IMR-90 (cell line): ENCODE results near the gene ZNRF3. TPM values are rescaled to one million over a fixed set of nuclear protein-coding genes. Genes with fewer than 3 reads are reported as not detected.

Source experiments
- ATAC-seq: fragments of 200-7000 bp; cut with Tn5 transposase; 2 replicates; pipeline ENCODE4 v1.9.1; 2020; ENCODE audit warnings: low read depth, mild to moderate bottlenecking, moderate library complexity
- BruUV-seq: library from RNA; stranded (reverse); fragments of 400-500 nt; replicated peaks from 2 replicates; lab custom pipeline; 2021; lab: Mats Ljungman, UMichigan
- CTCF ChIA-PET: fragments of 300-600 bp; formaldehyde crosslinking; extraction: SDS; loops from one replicate; lab custom pipeline; 2021; ENCODE audit warnings: antibody characterized with exemption; lab: Yijun Ruan, JAX
- POLR2A ChIA-PET: fragments of 300-600 bp; sonication (Branson Sonifier 250); formaldehyde crosslinking; loops from one replicate; lab custom pipeline; 2022; ENCODE audit warnings: antibody characterized with exemption; ENCODE audit not compliant: unreplicated experiment; lab: Charles Lee
- DNase-seq: peaks from one replicate; pipeline ENCODE4 v3.0.0; 2013
- H2AFZ ChIP-seq: replicated peaks from 2 replicates; pipeline ENCODE3; 2013; ENCODE audit warnings: low read length, mild to moderate bottlenecking; ENCODE audit not compliant: poor library complexity
- H2AK5ac ChIP-seq: 2 replicates; pipeline ENCODE4 v1.6.1; 2013; ENCODE audit warnings: low read depth, low read length, inconsistent platforms
- H2AK9ac ChIP-seq: replicated peaks from 2 replicates; pipeline ENCODE3; 2013; ENCODE audit warnings: mild to moderate bottlenecking, low read depth, low read length, moderate library complexity; ENCODE audit not compliant: poor library complexity
- H2BK120ac ChIP-seq: 2 replicates; pipeline ENCODE4 v1.6.1; 2013; ENCODE audit warnings: low read depth, low read length, inconsistent platforms
- H2BK15ac ChIP-seq: 3 replicates; pipeline ENCODE4 v1.6.1; 2013; ENCODE audit warnings: low read depth, low read length, inconsistent platforms
- H2BK20ac ChIP-seq: 2 replicates; pipeline ENCODE4 v1.6.1; 2013; ENCODE audit warnings: low read depth, mild to moderate bottlenecking, inconsistent platforms, low read length, moderate library complexity
- H2BK5ac ChIP-seq: 2 replicates; pipeline ENCODE4 v1.6.1; 2013; ENCODE audit warnings: mild to moderate bottlenecking, low read depth, low read length, inconsistent platforms; ENCODE audit not compliant: poor library complexity, severe bottlenecking
- H3K14ac ChIP-seq: replicated peaks from 2 replicates; pipeline ENCODE4 v1.6.1; 2013; ENCODE audit warnings: low read depth, low read length, inconsistent platforms
- H3K18ac ChIP-seq: 2 replicates; pipeline ENCODE4 v1.6.1; 2013; ENCODE audit warnings: low read depth, low read length, control low read depth
- H3K23ac ChIP-seq: 2 replicates; pipeline ENCODE4 v1.6.1; 2013; ENCODE audit warnings: low read depth, low read length, inconsistent platforms
- H3K27ac ChIP-seq: 2 replicates; pipeline ENCODE4 v1.5.1; 2013; ENCODE audit warnings: mild to moderate bottlenecking, control low read depth, low read length; ENCODE audit not compliant: insufficient read depth
- H3K27me3 ChIP-seq: 2 replicates; pipeline ENCODE4 v1.6.1; 2013; ENCODE audit warnings: low read length; ENCODE audit not compliant: control insufficient read depth, insufficient read depth
- H3K36me3 ChIP-seq: 2 replicates; pipeline ENCODE4 v1.6.1; 2013; ENCODE audit warnings: low read length, mixed read lengths; ENCODE audit not compliant: control insufficient read depth, insufficient read depth
- H3K4ac ChIP-seq: 2 replicates; pipeline ENCODE4 v1.6.1; 2013; ENCODE audit warnings: low read depth, low read length, inconsistent platforms
- H3K4me1 ChIP-seq: 2 replicates; pipeline ENCODE4 v1.6.1; 2013; ENCODE audit warnings: low read length, mixed read lengths; ENCODE audit not compliant: control insufficient read depth, insufficient read depth
- H3K4me2 ChIP-seq: 2 replicates; pipeline ENCODE4 v1.6.1; 2013; ENCODE audit warnings: low read depth, mild to moderate bottlenecking, control low read depth, low read length, moderate library complexity
- H3K4me3 ChIP-seq: 2 replicates; pipeline ENCODE4 v1.5.1; 2013; ENCODE audit warnings: low read depth, mild to moderate bottlenecking, control low read depth, low read length, moderate library complexity; ENCODE audit not compliant: insufficient read depth
- H3K56ac ChIP-seq: 2 replicates; pipeline ENCODE4 v1.6.1; 2013; ENCODE audit warnings: low read length, inconsistent platforms; ENCODE audit not compliant: insufficient read depth; ENCODE audit errors: extremely low read depth
- H3K79me1 ChIP-seq, 2 experiments: 2 replicates each; pipeline ENCODE4 v1.6.1; 2013; ENCODE audit warnings: low read length in 2 of 2, inconsistent platforms in 1 of 2, low read depth in 1 of 2
- H3K9ac ChIP-seq: 2 replicates; pipeline ENCODE4 v1.6.1; 2013; ENCODE audit warnings: low read depth, low read length, control low read depth
- H3K9me1 ChIP-seq: 2 replicates; pipeline ENCODE4 v1.6.1; 2013; ENCODE audit warnings: low read length, inconsistent platforms; ENCODE audit not compliant: insufficient read depth
- H3K9me3 ChIP-seq: 2 replicates; pipeline ENCODE4 v1.6.1; 2013; ENCODE audit warnings: low read length; ENCODE audit not compliant: control insufficient read depth, insufficient read depth
- H4K20me1 ChIP-seq: 2 replicates; pipeline ENCODE4 v1.6.1; 2013; ENCODE audit warnings: low read length, inconsistent platforms; ENCODE audit not compliant: insufficient read depth
- H4K5ac ChIP-seq: 2 replicates; pipeline ENCODE4 v1.6.1; 2013; ENCODE audit warnings: mild to moderate bottlenecking, low read depth, low read length, control low read depth
- H4K8ac ChIP-seq, 2 experiments: 2 replicates each; pipeline ENCODE4 v1.6.1; 2013; ENCODE audit warnings: low read depth in 2 of 2, low read length in 2 of 2, control low read depth in 1 of 2, inconsistent platforms in 1 of 2
- H4K91ac ChIP-seq: 2 replicates; pipeline ENCODE4 v1.6.1; 2013; ENCODE audit warnings: low read depth, low read length, inconsistent platforms; ENCODE audit not compliant: insufficient read depth
- BHLHE40 ChIP-seq: fragments of 150-350 bp; IDR thresholded peaks from 2 replicates; pipeline ENCODE4 v1.6.1; 2016; ENCODE audit warnings: mild to moderate bottlenecking, low read depth, low read length
- CEBPB ChIP-seq: IDR thresholded peaks from 2 replicates; pipeline ENCODE4 v1.6.1; 2012; ENCODE audit warnings: low read depth, low read length, improper control_type of control experiment
- CHD1 ChIP-seq: IDR thresholded peaks from 2 replicates; pipeline ENCODE4 v1.6.1; 2012; ENCODE audit warnings: low read depth, low read length, improper control_type of control experiment
- CTCF ChIP-seq: conservative IDR thresholded peaks from 2 replicates; pipeline ENCODE4 v1.5.1; 2012; ENCODE audit warnings: mild to moderate bottlenecking, low read depth, low read length, improper control_type of control experiment
- ELK1 ChIP-seq: fragments of 150-350 bp; IDR thresholded peaks from 2 replicates; pipeline ENCODE4 v1.6.1; 2016; ENCODE audit warnings: low read depth, mild to moderate bottlenecking, low read length, moderate library complexity, borderline replicate concordance
- FOS ChIP-seq: fragments of 150-350 bp; IDR thresholded peaks from 2 replicates; pipeline ENCODE4 v1.6.1; 2016; ENCODE audit warnings: low read depth, low read length
- MAFK ChIP-seq: IDR thresholded peaks from 2 replicates; pipeline ENCODE4 v1.6.1; 2012; ENCODE audit warnings: low read depth, low read length, improper control_type of control experiment
- MAZ ChIP-seq: IDR thresholded peaks from 2 replicates; pipeline ENCODE4 v1.6.1; 2012; ENCODE audit warnings: low read depth, mild to moderate bottlenecking, low read length, improper control_type of control experiment, moderate library complexity, borderline replicate concordance
- MXI1 ChIP-seq: IDR thresholded peaks from 2 replicates; pipeline ENCODE4 v1.6.1; 2012; ENCODE audit warnings: low read depth, mild to moderate bottlenecking, low read length, moderate library complexity, borderline replicate concordance
- NFE2L2 ChIP-seq: fragments of 150-350 bp; IDR thresholded peaks from 2 replicates; pipeline ENCODE4 v1.6.1; 2016; ENCODE audit warnings: low read depth, mild to moderate bottlenecking, low read length
- POLR2A ChIP-seq: IDR thresholded peaks from 2 replicates; pipeline ENCODE4 v1.6.1; 2012; ENCODE audit warnings: mild to moderate bottlenecking, low read depth, low read length
- RAD21 ChIP-seq: IDR thresholded peaks from 2 replicates; pipeline ENCODE4 v1.6.1; 2012; ENCODE audit warnings: low read length, improper control_type of control experiment
- RCOR1 ChIP-seq: IDR thresholded peaks from 2 replicates; pipeline ENCODE4 v1.6.1; 2012; ENCODE audit warnings: mild to moderate bottlenecking, low read length, improper control_type of control experiment; ENCODE audit not compliant: insufficient replicate concordance
- RFX5 ChIP-seq: IDR thresholded peaks from 2 replicates; pipeline ENCODE4 v1.8.0; 2012; ENCODE audit warnings: low read depth, mild to moderate bottlenecking, low read length, moderate library complexity
- SMC3 ChIP-seq: fragments of 150-350 bp; IDR thresholded peaks from 2 replicates; pipeline ENCODE4 v1.6.1; 2016; ENCODE audit warnings: low read depth, mild to moderate bottlenecking, antibody characterized with exemption, low read length, moderate library complexity
- USF2 ChIP-seq: fragments of 150-350 bp; IDR thresholded peaks from 2 replicates; pipeline ENCODE4 v1.6.1; 2017; ENCODE audit warnings: mild to moderate bottlenecking, antibody characterized with exemption, low read length, low read depth
- WGBS, 2 experiments: methylation state at CpG; one replicate each; pipeline versions ENCODE4 v1.1.5 to v1.1.7; 2013; ENCODE audit warnings: missing lambda C conversion rate in 2 of 2; ENCODE audit not compliant: insufficient read length in 1 of 2; ENCODE audit errors: extremely low coverage in 2 of 2; 5-methylcytosine and 5-hydroxymethylcytosine counted together
- dilution Hi-C: fragments of 300-500 bp; cut with HindIII; formaldehyde crosslinking; loops from one replicate; pipeline ENCODE4 v1.14.3; 2018; ENCODE audit warnings: low sequenced_read_pairs; ENCODE audit not compliant: unreplicated experiment
- in situ Hi-C: fragments of 300-500 bp; cut with MboI; formaldehyde crosslinking; loops from 3 replicates; pipeline ENCODE4 v1.14.3; 2019; ENCODE audit warnings: low sequenced_read_pairs, inconsistent platforms, mixed read lengths
- intact Hi-C: fragments of 100-400 bp; cut with micrococcal nuclease; formaldehyde crosslinking; loops from 2 replicates; pipeline ENCODE4 v1.10.0; 2022
- polyA plus RNA-seq, 3 experiments: library from polyadenylated mRNA; depleted of rRNA; stranded (reverse); fragments of >200 nt; gene quantifications; 2 replicates each; pipeline ENCODE4 v1.2.3, GENCODE V29; 2012; ENCODE audit warnings: low replicate concordance in 1 of 3
- total RNA-seq: library from RNA; depleted of rRNA; stranded (reverse); fragments of >200 nt; gene quantifications from 2 replicates; pipeline ENCODE4 v1.2.3, GENCODE V29; 2012

ZNRF3 gene
- total and polyA plus RNA-seq, 2 of the 4 experiments (the other 2 are of a cell fraction) = 1.4 to 2.4 TPM

GRCh38 chr22:28942333-28942732, 59.0 kb downstream of the ZNRF3 start:
- Histone ChIP-seq H3K4me1 (no peaks in the 10 kb centered on the region), H3K23ac (no peak overlapping the region), H2BK5ac (no peak overlapping the region), H2BK15ac (no peak overlapping the region), H3K36me3 (no peaks in the 10 kb centered on the region), H3K4ac (no peak overlapping the region), H4K8ac (no peak overlapping the region), H3K14ac (no peak overlapping the region), H2AFZ (no peak overlapping the region), H3K4me3 (no peak overlapping the region), H3K18ac (no peak overlapping the region), H3K27me3 (no peaks in the 10 kb centered on the region), H4K91ac (no peak overlapping the region), H4K5ac (no peak overlapping the region), H3K27ac (no peak overlapping the region), H3K4me2 (no peak overlapping the region), H3K56ac (no peak overlapping the region), H3K79me1 (peaks cover 14 to 15% of the 10 kb centered on the region in 2 experiments; a peak in 3 of 4 replicates), H2AK9ac (no peak overlapping the region), H3K9me3 (peaks cover 4% of the 10 kb centered on the region), H2AK5ac (no peak overlapping the region), H3K9me1 (no peaks in the 10 kb centered on the region; the same call in 1 of the 2 replicates), H4K20me1 (no peaks in the 10 kb centered on the region), H2BK120ac (no peak overlapping the region), H2BK20ac (no peak overlapping the region), H3K9ac (no peak overlapping the region)
- no TSS peak for BruUV-seq
- whole genome bisulfite sequencing, 2 experiments = 80% methylated on average over 1 of the region's 5 CpGs; no CpG with 5 or more reads in 1 of the 2 experiments
- POLR2A ChIA-PET = no interaction called here
- TF ChIP-seq RFX5 (no peak), BHLHE40 (no peak), FOS (no peak), SMC3 (no peak), POLR2A (no peak), NFE2L2 (no peak), CHD1 (no peak), RCOR1 (no peak), USF2 (no peak), CEBPB (no peak), MAZ (no peak), MXI1 (no peak), MAFK (no peak), ELK1 (no peak), RAD21 (no peak), CTCF (no peak)
- DNase-seq (no peak), ATAC-seq (no peak)
- intact Hi-C loops (no loop called here), dilution Hi-C loops (no loop called here), in situ Hi-C loops (no loop called here)
- CTCF ChIA-PET = interaction anchor here (0.6 kb wide), 2 partner anchors 251 to 277 kb away, joined by 3 read pairs; no protein-coding TSS in a partner anchor
